ENCODE measurements around the gene ASRGL1. TPM values are rescaled to one million over a fixed set of nuclear protein-coding genes. Genes with fewer than 3 reads are reported as not detected.
"Not testable (repeated sequence)": the region's sequence is repeated elsewhere in the genome, so short reads cannot be mapped to it uniquely, and the experiment has no call there.

The ASRGL1 gene
- total RNA-seq, 2 experiments from 2014 or later: 9.5 to 11.6 TPM

DNA sequence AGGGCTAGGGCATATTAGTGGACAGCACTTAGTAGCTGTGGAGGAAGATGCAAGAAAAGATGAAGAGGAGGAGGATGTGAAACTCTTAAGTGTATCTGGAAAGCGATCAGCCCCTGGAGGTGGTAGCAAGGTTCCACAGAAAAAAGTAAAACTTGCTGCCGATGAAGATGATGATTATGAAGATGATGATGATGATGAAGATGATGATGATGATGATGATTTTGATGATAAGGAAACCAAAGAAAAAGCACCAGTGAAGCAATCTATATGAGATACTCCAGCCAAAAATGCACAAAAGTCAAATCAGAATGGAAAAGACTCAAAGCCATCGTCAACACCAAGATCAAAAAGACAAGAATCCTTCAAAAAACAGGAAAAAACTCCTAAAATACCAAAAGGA is 6.0 kb upstream of the ASRGL1 start:
- intact Hi-C loops (cut with micrococcal nuclease); H3K4me1 Mint-ChIP-seq (ENCODE audit: low read depth); H3K4me3 Mint-ChIP-seq; CTCF ChIA-PET; H3K27ac Mint-ChIP-seq; H3K27me3 Mint-ChIP-seq (ENCODE audit: low read depth); H3K36me3 Mint-ChIP-seq (ENCODE audit: low read depth); H3K9me3 Mint-ChIP-seq; DNase-seq: not testable (repeated sequence)

DNA sequence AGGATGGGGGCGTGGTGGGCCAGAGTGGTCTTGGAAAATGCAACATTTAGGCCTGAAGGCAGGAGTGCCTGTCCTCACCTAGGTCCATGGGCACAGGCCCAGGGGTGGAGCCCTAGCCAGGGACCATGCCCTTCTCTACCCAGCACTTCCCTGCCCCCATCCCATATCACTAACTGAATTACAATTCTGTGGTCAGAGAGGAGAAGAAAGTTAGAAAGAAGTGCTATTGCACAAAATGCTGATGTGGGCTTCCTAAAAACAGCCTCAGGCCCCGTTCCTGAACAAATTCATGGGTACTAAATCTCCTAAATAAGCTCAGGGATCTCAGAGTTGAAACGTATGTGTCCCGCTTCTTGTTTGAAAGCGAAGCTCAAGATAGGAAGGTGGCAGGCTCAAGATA is 3.5 kb upstream of the ASRGL1 start:
- intact Hi-C loops (cut with micrococcal nuclease): no loop called here
- Mint-ChIP-seq H3K27me3 (ENCODE audit: low read depth) (peaks cover 11% of the 10 kb centered on the region), H3K4me3 (no peak overlapping the region), H3K9me3 (no peaks in the 10 kb centered on the region), H3K27ac (no peak overlapping the region), H3K36me3 (ENCODE audit: low read depth) (no peaks in the 10 kb centered on the region), H3K4me1 (ENCODE audit: low read depth) (peaks cover 9% of the 10 kb centered on the region)
- DNase-seq: no peak
- CTCF ChIA-PET: no interaction called here

DNA sequence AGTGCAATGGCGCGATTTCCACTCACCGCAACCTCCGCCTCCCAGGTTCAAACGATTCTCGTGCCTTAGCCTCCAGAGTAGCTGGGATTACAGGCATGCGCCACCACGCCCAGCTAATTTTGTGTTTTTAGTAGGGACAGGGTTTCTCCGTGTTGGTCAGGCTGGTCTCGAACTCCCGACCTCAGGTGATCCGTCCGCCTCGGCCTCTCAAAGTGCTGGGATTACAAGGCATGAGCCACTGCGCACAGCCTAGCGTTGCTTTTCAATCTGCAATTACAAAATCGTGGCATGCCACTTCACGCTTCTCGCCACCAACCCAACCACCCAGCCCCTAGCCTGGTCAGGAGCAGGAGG is 322 bp upstream of the ASRGL1 start:
- H3K4me1 Mint-ChIP-seq (ENCODE audit: low read depth); DNase-seq; intact Hi-C loops (cut with micrococcal nuclease); H3K36me3 Mint-ChIP-seq (ENCODE audit: low read depth); CTCF ChIA-PET; H3K27me3 Mint-ChIP-seq (ENCODE audit: low read depth); H3K9me3 Mint-ChIP-seq: not testable (repeated sequence)
- Mint-ChIP-seq H3K27ac (peak overlapping the region; percentile 16), H3K4me3 (peak overlapping the region; percentile 83)

DNA sequence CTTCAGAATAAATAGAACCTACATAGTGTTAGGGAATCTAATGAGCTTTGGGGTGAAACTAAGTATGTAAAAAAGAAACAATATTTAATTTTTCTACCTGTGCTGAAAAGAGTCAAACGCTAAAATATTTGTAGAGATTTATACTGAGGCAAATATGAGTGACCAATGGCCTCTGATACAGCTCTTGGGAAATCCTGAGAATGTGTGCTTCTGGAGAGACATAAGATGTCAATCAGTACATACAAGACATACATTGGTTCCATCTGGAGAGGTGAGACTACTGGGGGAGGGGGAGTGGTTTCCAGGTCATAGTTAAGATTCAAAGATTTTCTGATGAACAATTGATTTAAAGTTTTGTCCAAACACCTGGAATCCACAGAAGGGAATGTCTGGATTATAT is 970 bp downstream of the ASRGL1 start:
- H3K27ac Mint-ChIP-seq: no peak overlapping the region
- no peak for DNase-seq
- no peaks in the 10 kb centered on the region for H3K9me3 Mint-ChIP-seq
- peaks cover 7% of the 10 kb centered on the region for H3K27me3 Mint-ChIP-seq (ENCODE audit: low read depth)
- peak overlapping the region; percentile 83 for H3K4me3 Mint-ChIP-seq
- H3K36me3 Mint-ChIP-seq (ENCODE audit: low read depth): no peaks in the 10 kb centered on the region
- peaks cover 9% of the 10 kb centered on the region for H3K4me1 Mint-ChIP-seq (ENCODE audit: low read depth)
- intact Hi-C loops (cut with micrococcal nuclease): no loop called here
- CTCF ChIA-PET: interaction anchor here (0.5 to 4.2 kb wide), 9 partner anchors 9 to 748 kb away, joined by 3 to 24 read pairs (median 3); no protein-coding TSS in a partner anchor

DNA sequence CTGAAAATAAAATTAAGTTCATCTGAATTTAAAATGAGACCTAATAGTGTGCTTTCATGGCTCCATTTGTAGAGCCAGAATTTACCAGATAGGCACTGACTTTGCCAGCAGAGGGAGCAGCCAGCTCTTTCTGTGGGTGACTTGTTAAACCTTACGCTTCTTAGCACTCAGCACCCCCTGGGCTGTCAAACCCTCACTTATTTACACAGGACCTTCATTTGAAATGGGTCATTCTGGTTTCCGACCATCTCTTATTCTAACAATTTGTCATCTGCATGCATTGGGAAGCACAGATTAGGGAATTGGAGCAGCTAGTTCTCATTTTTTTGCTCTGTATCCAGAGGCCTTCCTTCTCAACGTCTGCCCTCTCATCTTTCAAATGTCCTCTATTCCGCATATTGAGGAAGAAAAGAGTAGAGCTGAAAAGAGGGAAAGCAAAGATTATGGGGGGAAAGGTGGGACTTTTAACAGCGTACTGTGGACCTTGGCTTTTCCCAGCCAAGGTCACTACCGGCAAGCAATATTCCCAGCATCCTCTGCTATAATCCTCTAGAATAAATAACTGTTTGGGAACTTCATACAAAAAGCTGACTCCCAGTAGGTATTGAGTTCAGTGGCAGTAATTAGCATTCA is 3.1 kb downstream of the ASRGL1 start:
- intact Hi-C loops (cut with micrococcal nuclease): loop anchor here (1.0 kb wide), 2 partner anchors 12 to 38 kb away; no protein-coding TSS in a partner anchor
- CTCF ChIA-PET: interaction anchor here (0.6 to 4.2 kb wide), 14 partner anchors 9 to 506 kb away, joined by 3 to 29 read pairs (median 6); no protein-coding TSS in a partner anchor
- no peak overlapping the region for H3K4me3 Mint-ChIP-seq
- H3K4me1 Mint-ChIP-seq (ENCODE audit: low read depth): peaks cover 9% of the 10 kb centered on the region
- H3K27me3 Mint-ChIP-seq (ENCODE audit: low read depth): peaks cover 7% of the 10 kb centered on the region
- peak; percentile 83 for DNase-seq
- no peak overlapping the region for H3K27ac Mint-ChIP-seq
- H3K36me3 Mint-ChIP-seq (ENCODE audit: low read depth): no peaks in the 10 kb centered on the region
- no peaks in the 10 kb centered on the region for H3K9me3 Mint-ChIP-seq

DNA sequence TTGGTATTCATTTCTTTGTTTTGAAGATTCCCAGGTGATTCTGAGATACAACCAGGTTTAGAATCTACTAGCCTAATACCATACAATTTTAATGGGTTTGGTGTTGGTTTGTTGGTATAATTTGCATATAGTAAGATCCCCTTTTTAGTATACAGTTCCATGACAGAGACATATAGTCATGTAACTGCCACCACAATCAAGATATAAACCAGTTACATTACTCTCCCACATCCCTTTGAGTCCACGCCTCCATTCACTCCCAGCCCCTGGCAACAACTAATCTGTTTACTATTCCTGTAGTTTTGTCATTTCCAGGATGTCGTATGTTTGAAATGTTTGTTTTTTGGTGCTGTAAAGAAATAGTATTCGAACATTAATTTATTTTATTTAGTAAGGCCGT is 4.3 kb downstream of the ASRGL1 start:
- intact Hi-C loops (cut with micrococcal nuclease): no loop called here
- H3K4me3 Mint-ChIP-seq: no peak overlapping the region
- H3K27me3 Mint-ChIP-seq (ENCODE audit: low read depth): peaks cover 4% of the 10 kb centered on the region
- CTCF ChIA-PET: interaction anchor here (0.7 to 4.2 kb wide), 7 partner anchors 8 to 899 kb away, joined by 3 to 29 read pairs (median 5); no protein-coding TSS in a partner anchor
- no peaks in the 10 kb centered on the region for H3K9me3 Mint-ChIP-seq
- H3K36me3 Mint-ChIP-seq (ENCODE audit: low read depth): no peaks in the 10 kb centered on the region
- DNase-seq: no peak
- H3K4me1 Mint-ChIP-seq (ENCODE audit: low read depth): peaks cover 7% of the 10 kb centered on the region
- no peak overlapping the region for H3K27ac Mint-ChIP-seq

DNA sequence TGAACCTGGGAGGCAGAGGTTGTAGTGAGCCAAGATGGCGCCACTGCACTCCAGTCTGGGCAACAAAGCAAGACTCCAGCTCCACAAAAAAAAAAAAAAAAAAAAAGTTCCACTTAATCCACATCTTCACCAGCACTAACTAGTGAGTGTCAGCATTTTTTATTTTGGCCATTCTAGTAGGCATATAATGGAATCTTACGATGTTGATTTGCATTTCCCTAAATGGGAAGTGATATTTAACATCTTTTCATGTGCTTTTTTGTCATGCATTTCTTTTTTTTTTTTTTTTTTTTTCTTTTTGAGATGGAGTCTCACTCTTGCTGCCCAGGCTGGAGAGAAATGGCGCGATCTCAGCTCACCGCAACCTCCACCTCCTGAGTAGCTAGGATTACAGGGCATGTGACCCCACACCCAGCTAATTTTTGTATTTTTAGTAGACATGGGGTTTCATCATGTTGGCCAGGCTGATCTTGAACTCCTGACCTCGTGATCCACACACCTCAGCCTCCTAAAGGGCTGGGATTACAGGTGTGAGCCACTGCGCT is 6.5 kb downstream of the ASRGL1 start:
- CTCF ChIA-PET: interaction anchor here (0.8 to 1.3 kb wide), 2 partner anchors 34 to 38 kb away, joined by 3 read pairs; no protein-coding TSS in a partner anchor
- H3K4me1 Mint-ChIP-seq (ENCODE audit: low read depth); H3K9me3 Mint-ChIP-seq; H3K27ac Mint-ChIP-seq; H3K27me3 Mint-ChIP-seq (ENCODE audit: low read depth); H3K4me3 Mint-ChIP-seq; intact Hi-C loops (cut with micrococcal nuclease); H3K36me3 Mint-ChIP-seq (ENCODE audit: low read depth); DNase-seq: not testable (repeated sequence)

DNA sequence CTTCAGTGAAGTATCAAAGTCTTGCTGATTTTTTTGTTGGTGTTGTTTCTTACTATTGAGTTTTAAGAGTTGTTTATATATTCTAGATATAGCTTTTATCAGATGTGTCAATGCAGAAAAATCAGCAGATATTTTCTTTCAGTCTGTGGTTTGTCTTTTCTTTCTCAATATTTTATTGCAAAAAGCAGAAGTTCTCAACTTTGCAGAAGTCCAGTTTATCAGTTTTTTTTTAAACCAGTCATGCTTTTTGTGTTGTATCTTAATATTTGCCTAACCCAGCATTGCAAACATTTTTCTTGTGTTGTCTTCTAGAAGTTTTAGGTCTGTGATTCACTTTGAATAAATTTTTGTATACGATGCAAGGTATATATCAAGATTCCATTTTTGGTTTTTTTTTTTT is 7.0 kb downstream of the ASRGL1 start:
- H3K27me3 Mint-ChIP-seq (ENCODE audit: low read depth): no peaks in the 10 kb centered on the region
- no peaks in the 10 kb centered on the region for H3K9me3 Mint-ChIP-seq
- H3K27ac Mint-ChIP-seq: no peak overlapping the region
- no peaks in the 10 kb centered on the region for H3K4me1 Mint-ChIP-seq (ENCODE audit: low read depth)
- no peak for DNase-seq
- H3K36me3 Mint-ChIP-seq (ENCODE audit: low read depth): no peaks in the 10 kb centered on the region
- H3K4me3 Mint-ChIP-seq: no peak overlapping the region
- intact Hi-C loops (cut with micrococcal nuclease): no loop called here
- CTCF ChIA-PET: interaction anchor here (0.8 to 1.3 kb wide), 2 partner anchors 34 to 38 kb away, joined by 3 read pairs; no protein-coding TSS in a partner anchor

DNA sequence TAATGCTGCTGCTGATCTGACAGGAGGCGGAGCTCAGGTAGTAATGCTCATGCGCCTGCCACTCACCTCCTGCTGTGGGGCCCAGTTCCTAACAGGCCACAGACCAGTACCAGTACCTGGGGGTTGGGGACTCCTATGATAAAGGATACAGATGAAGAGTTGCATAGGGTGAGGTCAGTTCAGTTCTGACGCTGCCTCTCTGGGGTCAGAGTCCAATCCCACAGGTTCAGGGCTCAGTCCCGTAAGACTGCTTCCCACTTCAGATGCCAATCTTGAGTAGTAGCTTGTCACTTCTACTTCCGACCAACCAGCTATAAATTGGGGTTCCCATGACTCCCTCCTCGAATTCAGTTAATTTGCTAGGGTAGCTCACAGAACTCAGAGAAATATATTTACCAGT is 8.6 kb downstream of the ASRGL1 start:
- H3K27ac Mint-ChIP-seq: no peak overlapping the region
- no peaks in the 10 kb centered on the region for H3K9me3 Mint-ChIP-seq
- intact Hi-C loops (cut with micrococcal nuclease): no loop called here
- no peaks in the 10 kb centered on the region for H3K27me3 Mint-ChIP-seq (ENCODE audit: low read depth)
- H3K4me1 Mint-ChIP-seq (ENCODE audit: low read depth): no peaks in the 10 kb centered on the region
- no peak overlapping the region for H3K4me3 Mint-ChIP-seq
- CTCF ChIA-PET: interaction anchor here (0.6 kb wide), 1 partner anchor 40 kb away, joined by 3 read pairs; no protein-coding TSS in a partner anchor
- DNase-seq: no peak
- H3K36me3 Mint-ChIP-seq (ENCODE audit: low read depth): no peaks in the 10 kb centered on the region

DNA sequence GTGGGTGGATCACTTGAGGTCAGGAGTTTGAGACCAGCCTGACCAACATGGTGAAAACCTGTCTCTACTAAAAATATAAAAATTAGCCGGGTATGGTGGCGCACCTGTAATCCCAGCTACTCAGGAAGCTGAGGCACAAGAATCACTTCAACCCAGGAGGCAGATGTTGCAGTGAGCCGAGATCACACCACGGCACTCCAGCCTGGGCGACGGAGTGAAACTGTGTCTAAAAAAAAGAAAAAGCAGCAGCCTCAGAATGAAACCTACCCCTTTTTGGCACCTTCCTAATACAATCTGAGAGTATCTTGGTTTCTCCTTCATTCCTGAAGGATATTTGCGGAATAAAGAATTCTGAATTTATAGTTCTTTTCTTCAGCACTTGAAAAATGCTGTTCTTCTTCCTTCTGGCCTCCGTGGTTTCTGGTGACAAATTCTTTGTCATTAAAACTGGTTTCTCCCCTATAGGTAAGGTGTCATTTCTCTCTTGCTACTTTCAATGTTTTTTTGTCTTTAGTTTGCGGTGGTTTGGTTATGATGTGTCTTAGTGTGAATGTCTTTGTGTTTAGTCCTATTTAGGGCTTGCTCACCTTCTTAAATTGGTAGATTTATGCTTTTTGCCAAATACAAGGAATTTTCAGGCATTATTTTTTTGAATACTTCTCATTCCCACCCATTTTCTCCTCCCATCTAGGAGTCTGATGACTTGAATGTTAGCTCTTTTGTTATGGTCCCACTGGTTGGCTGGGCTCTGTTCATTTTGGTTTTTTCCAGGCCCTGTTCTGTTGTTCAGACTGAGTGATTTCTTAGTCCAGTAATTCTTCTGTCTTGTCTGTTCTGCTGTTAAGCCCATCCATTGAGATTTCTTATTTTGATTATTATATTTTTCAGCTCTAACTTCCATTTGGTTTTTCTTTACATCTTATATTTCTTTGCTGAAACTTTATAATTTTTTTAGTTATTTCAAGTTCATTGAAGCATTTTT is 15.4 kb downstream of the ASRGL1 start:
- intact Hi-C loops (cut with micrococcal nuclease): loop anchor here (1.0 kb wide), 1 partner anchor 12 kb away; no protein-coding TSS in a partner anchor
- Mint-ChIP-seq H3K27ac (peak overlapping the region; percentile 9), H3K36me3 (ENCODE audit: low read depth) (no peaks in the 10 kb centered on the region), H3K9me3 (no peaks in the 10 kb centered on the region), H3K27me3 (ENCODE audit: low read depth) (no peaks in the 10 kb centered on the region), H3K4me1 (ENCODE audit: low read depth) (peaks cover 9% of the 10 kb centered on the region), H3K4me3 (no peak overlapping the region)
- no peak for DNase-seq
- CTCF ChIA-PET: interaction anchor here (0.7 to 1.2 kb wide), 2 partner anchors 12 to 147 kb away, joined by 4 read pairs; no protein-coding TSS in a partner anchor

DNA sequence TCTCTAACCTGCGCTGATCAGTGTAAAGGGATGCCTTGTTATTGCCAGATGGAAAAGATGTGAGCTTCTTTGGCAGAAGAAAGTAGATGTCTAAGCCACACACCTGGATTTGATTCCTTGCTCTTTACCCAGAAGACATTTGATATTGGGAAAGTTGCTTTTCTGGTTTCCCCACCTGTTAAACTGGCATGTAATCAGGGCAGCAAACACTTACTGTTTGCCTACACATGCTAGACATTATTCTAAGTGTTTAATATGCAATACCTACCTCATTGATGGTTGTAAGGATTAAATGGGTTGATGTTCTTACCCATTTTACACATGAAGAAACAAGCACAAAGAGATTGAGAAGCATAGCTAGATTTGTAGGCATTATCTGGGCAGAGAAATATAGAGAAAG is 16.6 kb downstream of the ASRGL1 start:
- Mint-ChIP-seq H3K27ac (no peak overlapping the region), H3K4me1 (ENCODE audit: low read depth) (peaks cover 9% of the 10 kb centered on the region), H3K27me3 (ENCODE audit: low read depth) (no peaks in the 10 kb centered on the region), H3K9me3 (no peaks in the 10 kb centered on the region), H3K4me3 (no peak overlapping the region), H3K36me3 (ENCODE audit: low read depth) (no peaks in the 10 kb centered on the region)
- DNase-seq: no peak
- intact Hi-C loops (cut with micrococcal nuclease): no loop called here
- CTCF ChIA-PET: interaction anchor here (1.2 kb wide), 1 partner anchor 13 kb away, joined by 4 read pairs; no protein-coding TSS in a partner anchor

DNA sequence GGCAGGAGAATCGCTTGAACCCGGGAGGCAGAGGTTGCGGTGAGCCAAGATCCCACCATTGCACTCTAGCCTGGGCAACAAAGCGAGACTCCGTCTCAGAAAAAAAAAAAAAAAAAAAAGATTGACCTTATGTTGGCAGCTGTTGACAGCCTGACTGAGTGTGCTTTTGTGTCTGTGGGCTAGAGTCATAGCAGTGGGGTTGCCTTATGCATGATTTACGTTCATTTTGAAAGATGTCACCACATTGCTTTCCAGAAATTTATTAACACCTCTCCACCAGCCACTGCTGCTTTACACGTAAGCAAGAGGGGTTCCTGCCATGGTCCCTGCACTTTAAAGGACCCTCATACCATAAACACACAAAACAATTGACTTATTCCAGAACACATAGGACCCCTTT is 21.0 kb downstream of the ASRGL1 start:
- CTCF ChIA-PET: no interaction called here
- no peaks in the 10 kb centered on the region for H3K4me1 Mint-ChIP-seq (ENCODE audit: low read depth)

More for the DNA sequence above, 21.0 kb downstream of the ASRGL1 start:
- no peak for DNase-seq
- Mint-ChIP-seq H3K27me3 (ENCODE audit: low read depth) (no peaks in the 10 kb centered on the region), H3K4me3 (no peak overlapping the region), H3K9me3 (no peaks in the 10 kb centered on the region), H3K27ac (no peak overlapping the region), H3K36me3 (ENCODE audit: low read depth) (no peaks in the 10 kb centered on the region)
- intact Hi-C loops (cut with micrococcal nuclease): no loop called here
